Measurements from ENCODE around the gene MEGF6.

DNA sequence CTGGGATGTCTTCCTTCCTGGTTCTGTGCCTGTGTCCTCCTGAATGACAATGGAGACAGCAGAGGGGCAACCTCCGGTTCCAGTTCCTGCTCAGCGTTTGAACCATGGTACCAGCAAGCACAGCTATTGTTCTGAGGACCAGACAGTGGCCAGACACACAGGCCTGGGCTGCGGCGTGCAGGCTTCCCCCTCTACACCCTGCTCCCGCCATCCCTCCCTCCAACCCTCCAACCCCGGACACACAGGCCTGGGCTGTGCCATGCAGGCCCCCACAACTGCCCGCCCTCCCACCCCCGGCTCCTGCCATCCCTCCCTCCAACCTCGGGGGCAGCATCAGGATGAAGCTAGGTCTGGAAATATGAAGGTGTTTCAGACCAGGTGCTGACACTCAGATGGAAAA, 5.6 kb upstream of the MEGF6 start:
- TF ChIP-seq, protein P1, sequence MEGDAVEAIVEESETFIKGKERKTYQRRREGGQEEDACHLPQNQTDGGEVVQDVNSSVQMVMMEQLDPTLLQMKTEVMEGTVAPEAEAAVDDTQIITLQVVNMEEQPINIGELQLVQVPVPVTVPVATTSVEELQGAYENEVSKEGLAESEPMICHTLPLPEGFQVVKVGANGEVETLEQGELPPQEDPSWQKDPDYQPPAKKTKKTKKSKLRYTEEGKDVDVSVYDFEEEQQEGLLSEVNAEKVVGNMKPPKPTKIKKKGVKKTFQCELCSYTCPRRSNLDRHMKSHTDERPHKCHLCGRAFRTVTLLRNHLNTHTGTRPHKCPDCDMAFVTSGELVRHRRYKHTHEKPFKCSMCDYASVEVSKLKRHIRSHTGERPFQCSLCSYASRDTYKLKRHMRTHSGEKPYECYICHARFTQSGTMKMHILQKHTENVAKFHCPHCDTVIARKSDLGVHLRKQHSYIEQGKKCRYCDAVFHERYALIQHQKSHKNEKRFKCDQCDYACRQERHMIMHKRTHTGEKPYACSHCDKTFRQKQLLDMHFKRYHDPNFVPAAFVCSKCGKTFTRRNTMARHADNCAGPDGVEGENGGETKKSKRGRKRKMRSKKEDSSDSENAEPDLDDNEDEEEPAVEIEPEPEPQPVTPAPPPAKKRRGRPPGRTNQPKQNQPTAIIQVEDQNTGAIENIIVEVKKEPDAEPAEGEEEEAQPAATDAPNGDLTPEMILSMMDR (IDR thresholded peaks at IDR 0.05; ENCODE audit: insufficient read depth, low read length): no peak
- no peak for TF ChIP-seq POLR2AphosphoS5 (IDR thresholded peaks at IDR 0.05; ENCODE audit: low read depth)
- no peak for TF ChIP-seq GABPA (IDR thresholded peaks at IDR 0.05; ENCODE audit: low read depth)
- TF ChIP-seq, protein P2, sequence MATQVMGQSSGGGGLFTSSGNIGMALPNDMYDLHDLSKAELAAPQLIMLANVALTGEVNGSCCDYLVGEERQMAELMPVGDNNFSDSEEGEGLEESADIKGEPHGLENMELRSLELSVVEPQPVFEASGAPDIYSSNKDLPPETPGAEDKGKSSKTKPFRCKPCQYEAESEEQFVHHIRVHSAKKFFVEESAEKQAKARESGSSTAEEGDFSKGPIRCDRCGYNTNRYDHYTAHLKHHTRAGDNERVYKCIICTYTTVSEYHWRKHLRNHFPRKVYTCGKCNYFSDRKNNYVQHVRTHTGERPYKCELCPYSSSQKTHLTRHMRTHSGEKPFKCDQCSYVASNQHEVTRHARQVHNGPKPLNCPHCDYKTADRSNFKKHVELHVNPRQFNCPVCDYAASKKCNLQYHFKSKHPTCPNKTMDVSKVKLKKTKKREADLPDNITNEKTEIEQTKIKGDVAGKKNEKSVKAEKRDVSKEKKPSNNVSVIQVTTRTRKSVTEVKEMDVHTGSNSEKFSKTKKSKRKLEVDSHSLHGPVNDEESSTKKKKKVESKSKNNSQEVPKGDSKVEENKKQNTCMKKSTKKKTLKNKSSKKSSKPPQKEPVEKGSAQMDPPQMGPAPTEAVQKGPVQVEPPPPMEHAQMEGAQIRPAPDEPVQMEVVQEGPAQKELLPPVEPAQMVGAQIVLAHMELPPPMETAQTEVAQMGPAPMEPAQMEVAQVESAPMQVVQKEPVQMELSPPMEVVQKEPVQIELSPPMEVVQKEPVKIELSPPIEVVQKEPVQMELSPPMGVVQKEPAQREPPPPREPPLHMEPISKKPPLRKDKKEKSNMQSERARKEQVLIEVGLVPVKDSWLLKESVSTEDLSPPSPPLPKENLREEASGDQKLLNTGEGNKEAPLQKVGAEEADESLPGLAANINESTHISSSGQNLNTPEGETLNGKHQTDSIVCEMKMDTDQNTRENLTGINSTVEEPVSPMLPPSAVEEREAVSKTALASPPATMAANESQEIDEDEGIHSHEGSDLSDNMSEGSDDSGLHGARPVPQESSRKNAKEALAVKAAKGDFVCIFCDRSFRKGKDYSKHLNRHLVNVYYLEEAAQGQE (IDR thresholded peaks at IDR 0.05; ENCODE audit: insufficient replicate concordance, low read depth): no peak
